Bone marrow (tissue), 2 donors: ENCODE results near the gene MMP1.

Experiments used
- DNase-seq, 2 donors: peaks; one replicate each; lab custom pipeline; 2025; lab: John Stamatoyannopoulos, UW

The MMP1 gene

DNA sequence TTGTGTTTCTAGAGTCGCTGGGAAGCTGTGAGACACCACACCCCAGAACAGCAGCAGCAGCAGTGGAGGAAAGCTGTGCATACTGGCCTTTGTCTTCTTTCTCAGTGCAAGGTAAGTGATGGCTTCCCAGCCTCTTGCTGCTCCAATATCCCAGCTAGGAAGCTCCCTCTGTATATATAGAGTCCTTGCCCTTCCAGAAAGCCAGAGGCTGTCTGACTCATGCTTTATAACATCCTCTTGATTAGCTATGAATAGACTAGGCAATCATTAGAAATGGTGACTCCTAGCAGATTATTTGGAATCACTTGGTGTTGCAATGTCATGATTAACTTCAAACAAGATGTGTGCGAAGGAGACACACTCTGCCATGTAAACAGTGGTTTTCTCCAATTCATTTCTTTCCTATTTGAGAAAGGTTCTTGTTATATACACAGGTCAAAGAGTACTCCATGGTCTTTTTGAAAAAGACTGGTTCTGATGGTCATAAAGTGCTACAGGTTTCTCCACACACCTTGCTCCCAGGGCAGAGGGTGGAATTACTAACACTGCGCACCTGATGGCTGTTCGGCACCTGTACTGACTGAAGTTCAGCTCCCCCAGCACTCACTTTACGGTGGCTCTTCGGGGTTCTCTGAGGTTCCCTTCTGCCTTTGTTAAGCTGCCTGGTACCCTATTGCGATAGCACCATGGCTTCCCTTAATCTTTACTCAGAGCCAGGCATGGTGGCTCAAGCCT is at the start of gene MMP1:
MMP1 (minus strand) TSS at position 149 of the 735 bp plus-strand sequence; CDS start at position 81, 68 bp downstream.
- DNase-seq, result no peak

DNA sequence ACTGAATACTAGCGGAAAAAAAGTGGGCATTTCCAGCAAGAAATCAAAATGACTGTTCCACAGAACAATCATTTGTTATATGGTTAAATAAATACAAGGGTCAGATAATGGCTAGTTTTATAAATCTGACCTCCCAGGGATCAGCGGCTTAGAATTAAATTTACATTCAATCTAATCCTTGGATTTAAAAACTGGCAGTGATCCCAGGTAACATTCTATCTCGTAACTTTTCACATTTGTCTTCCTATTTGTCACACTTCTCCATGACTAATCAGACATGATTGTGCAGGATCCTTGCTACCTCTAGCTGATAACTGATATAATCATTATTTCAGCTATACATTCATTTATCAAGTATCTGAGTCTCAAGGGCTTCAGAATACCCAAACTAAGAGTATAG is 48.3 kb upstream of the MMP1 start:
- no peak for DNase-seq

DNA sequence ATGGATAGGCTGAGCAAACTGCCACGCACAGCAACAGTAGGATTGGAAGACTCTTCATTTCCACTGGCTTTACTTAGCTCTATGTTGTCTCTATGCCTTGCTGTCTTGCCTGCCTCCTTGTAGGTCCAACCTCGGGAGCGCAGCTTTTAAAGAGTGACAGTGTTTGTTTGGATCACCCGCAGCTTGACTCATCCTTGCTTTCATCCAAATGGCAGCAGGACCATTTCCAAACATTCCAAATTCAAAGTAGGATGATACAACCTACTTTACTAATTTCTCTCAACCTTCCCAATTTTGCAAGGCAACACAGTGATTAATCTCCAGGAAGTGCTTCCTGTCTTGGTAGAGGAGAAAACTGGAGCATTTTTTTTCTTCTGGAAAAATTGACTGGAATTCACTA is 45.5 kb upstream of the MMP1 start, which contains the start of gene MMP3:
MMP3 (minus strand) TSS at position 121 of the 400 bp plus-strand sequence; CDS start at position 58, 63 bp downstream.
- DNase-seq, result no peak

DNA sequence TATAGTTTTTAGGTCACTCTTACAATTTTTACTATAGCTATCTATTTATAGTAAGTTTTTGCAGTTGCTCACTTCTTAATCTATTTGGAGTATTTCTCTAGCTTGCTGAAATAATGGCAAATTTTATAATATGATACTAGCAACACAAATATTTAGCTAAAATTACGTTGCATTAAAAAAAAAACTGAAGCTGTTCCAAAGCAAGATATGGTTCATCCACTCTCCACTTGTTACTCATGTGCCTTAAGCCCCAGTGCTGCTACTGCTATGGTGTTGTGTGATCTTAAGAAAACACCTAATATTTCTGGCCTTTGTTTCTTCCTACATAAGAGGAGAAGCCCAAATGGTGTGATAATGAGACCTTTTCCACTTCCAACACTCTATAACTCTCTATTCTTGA is 45.0 kb upstream of the MMP1 start:
- no peak for DNase-seq

DNA sequence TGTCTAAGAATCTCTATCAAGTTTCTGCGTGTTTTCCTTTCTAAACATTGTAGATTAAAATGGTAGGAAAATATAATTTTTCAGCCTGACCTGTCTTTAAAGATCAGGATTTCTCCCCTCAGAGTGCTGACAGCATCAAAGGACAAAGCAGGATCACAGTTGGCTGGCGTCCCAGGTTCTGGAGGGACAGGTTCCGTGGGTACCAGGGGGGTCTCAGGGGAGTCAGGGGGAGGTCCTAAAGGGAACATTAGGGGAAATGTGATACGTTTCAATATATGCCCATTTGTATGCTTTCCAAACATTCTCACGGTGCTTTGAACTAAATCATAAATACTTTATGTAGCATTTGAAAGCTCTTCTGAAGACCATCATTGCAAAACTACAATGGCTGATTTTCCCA is 42.1 kb upstream of the MMP1 start:
- DNase-seq, result no peak

DNA sequence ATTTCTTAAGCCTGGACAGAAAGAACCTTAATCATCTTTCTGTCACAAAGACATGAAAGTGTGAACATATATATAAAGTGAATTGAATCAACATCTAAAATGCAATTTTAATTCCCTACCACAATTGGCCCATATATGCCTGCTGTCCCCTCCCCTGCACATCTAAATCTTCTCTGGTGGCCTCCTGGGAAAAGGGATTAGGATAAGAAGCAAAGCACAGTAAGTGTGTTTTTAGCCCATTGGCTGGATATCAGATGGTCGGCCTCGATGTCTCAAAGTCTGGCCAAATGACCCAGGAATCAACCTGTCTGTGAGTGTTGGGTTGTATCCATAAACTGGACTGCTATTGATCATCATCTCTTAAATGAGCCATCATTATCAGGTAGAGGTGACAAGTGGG is 39.7 kb upstream of the MMP1 start:
- no peak for DNase-seq

DNA sequence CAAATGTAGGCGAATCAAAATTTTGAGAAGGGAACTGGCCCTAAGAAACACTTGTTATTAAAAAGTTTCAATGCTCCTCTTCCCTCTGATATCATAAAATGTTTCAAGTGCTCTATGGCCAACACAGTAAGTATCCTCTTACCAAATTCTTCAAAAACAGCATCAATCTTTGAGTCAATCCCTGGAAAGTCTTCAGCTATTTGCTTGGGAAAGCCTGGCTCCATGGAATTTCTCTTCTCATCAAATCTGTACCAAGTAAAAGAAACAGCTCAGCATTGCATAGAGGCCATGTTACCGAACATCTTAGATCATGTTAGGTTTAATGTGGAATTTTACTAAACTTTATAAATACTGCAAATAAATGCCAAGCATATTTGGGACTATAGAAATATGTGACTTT is 39.2 kb upstream of the MMP1 start:
- DNase-seq, result no peak

DNA sequence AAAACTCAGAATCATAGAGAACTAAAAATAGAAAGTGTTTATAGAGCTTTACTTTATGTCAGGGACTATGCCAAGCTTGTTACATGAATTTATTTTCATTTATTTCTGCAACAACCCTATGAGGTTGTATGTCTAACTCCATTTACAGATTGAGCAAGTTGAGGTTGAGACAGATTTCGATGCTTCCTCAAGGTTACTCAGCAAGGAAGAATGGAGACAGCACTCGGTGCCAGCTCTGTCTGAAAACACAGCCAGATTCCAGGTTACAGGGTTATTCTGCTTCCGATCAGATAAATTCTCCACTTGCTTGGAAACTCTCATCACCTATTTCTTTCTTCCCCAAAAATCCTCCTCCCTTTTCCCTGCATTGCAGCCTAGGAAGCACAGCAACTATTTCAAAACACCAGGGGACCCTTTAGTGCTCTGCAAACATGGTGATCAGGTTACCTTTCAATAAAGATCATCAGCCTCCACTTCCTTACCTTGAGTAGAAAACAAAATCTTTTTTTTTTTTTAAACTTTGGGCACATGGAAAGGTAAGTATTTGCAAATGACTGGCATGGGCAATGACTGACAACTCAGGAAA is 38.4 kb upstream of the MMP1 start:
- DNase-seq, result no peak

DNA sequence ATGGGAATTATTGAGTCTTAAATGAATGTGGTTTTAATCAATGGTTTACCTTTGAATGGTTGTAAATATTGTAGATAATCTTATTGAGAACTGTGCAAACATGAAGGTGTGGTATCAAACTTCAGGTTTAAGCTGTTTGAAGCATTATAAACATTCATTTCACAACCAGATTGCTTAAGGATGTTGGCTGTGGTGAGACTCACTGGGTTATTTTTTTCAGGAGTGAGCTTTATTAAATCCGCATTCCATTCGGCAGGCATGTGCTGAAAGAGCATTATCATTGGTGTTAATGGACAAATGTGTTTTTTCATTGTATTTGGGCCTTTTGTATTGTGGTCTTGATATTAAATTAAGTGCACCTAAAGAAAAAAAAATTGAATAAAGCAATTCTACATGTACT is 35.8 kb upstream of the MMP1 start:
- DNase-seq, result no peak

DNA sequence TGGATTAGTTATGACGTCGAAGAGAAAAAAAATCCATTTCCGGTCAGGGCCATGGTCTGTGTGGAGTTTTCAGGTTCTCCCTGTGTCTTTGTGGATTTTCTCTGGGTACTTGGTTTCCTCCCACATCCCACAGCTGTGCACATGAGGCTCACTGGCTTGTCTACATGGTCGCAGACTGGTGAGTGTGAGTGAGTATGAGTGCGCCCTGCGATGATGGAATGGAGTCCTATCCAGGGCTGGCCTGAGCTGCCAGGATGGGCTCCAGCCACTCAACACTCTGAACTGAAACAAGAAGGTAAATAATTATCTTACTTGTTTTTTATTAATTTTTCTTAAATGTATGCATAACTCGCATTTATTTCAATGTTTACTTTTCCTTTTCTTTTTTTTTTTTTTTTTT is 34.7 kb upstream of the MMP1 start:
- no peak for DNase-seq

DNA sequence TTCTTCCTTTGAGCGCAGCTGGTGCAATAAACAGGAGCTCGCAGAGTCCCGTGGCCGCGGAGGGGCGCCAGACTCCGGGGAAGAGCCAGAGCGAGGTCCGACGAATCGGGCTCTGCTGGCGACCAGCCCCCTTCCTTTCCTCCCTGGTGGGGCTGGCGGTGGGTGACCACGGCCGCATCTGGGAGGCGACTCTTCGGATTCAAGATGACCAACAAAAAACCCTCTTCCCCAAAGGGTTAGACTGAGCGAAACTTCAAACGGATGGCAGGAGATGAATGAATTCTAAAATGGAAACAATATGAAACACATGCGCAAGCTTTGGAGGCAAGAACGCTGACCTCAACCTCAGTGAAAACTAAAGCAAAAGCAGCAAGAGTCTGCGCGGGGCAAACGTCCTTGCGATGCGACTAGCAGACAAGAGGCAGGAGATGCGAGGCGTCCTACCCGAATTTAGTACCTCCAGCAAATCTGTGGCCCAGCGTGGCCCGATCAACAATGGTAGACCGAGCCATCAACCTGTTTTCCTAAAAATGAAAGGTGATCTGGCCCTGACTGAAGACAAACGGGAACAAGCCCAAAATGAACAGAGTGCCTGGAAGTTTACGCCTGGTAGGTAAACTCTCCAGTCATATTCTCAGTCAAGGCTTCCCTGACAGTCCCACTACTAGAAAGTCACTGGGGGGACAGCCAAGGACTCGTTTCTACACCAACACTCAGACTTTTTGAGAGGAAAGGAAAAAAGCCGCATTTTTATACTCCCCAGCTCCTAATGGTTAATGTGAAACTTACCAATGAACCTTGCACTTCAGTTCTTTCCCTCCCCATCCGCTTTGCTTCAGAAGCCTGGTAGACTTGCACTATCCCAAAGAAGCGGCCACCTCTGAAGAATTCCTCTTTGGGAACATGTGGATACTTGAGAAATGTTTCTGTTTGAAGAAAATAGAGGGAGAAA is 33.8 kb upstream of the MMP1 start:
- no peak for DNase-seq

DNA sequence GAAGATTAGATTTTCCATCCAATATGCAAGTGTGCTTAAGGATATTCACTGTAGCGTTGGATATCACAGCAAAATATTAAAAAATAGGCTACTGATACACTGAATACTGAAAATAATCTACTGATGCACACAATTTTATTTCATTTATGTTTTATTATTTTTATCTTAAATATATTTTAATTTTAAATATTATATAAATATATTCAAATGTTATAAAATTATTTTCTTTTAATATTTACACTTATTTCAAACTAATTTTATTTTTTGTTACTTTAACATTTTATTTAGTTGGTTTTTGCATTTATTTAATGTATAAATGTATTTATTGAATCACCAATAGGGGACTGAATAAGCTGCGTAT is 33.1 kb upstream of the MMP1 start:
- no peak for DNase-seq

DNA sequence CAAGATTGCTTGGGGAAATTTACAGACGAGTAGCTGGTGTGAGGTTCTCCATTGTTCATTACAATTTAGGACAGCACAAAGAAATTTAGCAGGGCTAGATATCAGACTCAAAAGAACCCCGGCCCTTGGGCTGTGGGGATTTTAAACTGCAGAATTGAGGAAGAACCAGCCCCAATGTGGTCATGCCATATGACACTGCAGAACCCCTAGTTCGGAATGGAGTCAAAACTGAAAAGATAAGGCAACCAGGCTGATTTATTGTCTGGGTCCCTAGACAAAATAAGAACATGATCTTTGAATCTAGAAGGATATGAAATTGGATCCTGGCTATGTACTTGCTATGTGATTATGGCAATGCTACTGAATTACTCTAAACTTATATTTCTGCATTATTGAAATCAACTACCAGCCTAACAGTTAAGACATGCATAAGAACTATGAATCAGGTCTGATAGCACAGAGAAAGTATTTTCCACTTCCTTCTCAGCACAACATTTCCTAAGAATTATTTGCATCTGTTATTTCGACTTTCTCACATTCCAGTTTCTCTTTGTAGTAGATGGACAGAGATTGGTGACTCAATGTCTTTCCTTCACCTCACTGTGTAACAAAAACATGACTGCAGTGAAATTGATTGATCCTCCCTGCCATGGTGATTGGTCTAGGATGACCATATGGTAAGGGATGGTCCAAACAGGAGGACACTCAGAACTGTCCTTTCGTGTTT is 32.2 kb upstream of the MMP1 start:
- DNase-seq, result no peak

DNA sequence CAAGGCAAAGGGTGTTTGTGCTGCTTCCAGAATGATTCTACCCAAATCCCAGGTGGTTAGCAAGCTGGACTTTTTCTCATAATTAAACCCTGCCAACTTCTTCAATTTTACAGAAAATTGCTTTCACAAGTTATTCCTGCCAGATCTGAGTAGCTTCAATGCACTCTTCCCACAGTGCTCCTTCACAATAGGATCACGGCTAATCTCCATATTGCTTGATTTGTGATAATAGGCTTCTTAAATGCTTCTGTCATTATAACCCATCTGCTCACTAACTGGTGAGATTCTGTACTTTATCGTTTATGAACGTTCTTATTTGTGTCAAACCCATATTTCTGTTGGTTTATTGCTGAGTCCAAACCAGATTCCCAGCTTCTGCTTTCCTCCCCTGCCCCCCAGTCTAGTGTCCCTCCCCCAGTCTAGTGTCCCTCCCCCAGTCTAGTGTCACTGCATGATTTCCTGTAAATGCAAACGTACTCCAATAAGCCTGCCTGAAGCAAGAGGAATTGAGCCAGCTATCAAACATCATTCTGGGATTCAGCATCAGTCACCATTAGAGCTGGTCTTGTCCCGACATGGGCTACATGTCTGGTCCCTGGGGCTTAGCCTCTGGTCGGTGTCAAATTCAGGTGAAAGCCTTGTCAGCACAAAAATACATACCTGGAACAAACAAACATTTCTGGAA is 31.5 kb upstream of the MMP1 start:
- no peak for DNase-seq

DNA sequence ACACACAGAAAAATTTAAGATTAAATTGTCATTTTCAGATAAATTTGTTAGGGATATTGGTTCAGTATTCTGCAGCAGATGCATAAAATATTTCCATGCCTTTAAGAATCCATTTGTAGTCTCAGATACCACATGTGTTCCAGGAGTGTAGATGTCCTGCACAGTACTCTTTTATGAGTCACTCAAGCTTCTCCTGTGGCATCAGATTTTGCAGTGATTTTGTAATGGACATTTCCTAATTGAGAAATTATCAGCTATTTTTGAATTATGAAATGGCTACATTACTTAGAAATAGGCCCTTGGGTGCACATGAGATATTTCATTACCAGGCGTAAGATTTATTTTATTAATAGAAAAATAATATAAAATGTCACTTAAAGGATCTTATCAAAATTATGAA is 26.6 kb upstream of the MMP1 start:
- DNase-seq, result no peak

DNA sequence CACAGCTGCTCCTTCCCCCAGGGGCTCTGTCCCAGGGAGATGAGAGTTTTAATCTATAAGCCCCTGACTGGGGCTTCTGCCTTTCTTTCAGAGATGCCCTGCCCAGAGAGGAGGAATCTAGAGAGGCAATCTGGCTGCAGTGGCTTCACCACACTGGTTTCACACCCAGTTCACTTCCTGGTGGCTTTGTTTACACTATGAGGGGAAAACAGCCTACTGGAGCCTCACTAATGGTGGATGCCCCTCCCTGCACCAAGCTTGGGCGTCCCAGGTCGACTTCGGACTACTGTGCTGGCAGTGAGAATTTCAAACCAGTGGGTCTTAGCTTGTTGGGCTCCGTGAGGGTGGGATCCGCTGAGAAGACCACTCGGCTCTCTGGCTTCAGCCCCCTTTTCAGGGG is 21.5 kb upstream of the MMP1 start:
- DNase-seq, result no peak

DNA sequence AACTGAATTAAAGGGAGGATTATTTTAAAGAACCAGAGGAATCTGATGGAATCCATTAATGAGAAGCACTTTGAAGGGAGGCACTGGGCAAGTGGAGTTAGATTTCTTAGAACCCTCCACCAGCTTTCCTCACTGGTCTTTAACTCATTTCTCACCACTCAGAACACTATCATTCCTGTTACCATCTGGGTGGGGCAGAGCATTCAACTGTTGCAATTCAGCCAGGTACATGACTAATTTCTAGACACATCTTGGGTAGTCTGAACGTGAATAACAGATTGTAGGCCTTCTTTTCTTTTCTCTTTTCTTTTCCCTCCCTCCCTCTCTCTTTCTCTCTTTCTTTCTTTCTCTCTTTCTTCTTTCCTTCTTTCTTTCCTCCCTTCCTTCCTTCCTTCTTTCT is 15.5 kb upstream of the MMP1 start:
- no peak for DNase-seq

DNA sequence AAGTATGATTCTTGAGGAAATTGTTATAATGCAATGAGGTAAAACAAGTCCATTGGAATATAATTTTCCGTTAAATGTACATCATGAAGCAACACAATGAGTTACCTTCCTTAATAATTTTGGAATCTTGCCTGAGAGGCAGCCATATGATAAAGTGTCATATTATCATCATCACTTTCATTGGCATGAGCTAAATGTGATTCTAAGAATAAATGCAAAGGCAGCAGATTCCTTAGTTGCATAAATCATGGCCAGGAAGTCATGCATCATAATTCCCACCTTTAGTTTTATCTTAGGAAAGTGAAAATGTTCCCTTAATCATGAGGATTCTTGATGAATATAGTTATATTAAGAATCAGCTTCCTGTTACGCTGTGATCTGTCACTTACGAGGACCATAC is 14.2 kb upstream of the MMP1 start:
- DNase-seq, result no peak

DNA sequence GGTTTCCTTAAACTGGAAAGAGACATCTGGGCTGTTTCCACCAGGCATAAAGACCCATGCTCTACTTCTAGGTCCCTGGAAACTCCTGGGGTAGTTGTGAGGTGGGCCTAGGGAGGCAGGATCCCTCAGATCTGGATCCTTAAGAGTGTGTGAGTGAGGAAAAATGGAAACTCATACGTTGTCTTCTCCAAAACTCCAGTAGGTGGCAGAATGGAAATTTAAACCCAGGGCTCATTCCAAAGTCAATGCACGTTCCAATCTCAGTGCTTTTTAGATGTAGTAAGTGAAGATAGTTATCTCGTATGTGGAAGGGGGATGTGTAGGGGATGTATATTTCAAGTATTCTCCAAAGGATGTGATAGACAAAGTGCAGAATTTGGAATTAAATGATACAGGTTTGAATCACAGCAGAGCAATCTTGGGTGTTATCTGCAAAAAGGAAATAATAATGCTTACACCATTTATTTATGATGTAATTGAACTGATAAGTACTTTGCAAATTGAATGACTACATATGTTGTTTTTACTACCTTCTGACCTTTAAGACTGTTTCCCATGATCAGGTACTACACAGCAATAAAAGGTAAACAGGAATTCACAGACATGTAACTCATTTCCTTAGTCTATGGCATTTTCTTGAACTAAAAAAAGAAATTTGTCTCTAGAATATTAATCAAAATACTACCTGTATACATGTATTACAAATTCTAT is 13.1 kb upstream of the MMP1 start:
- no peak for DNase-seq

DNA sequence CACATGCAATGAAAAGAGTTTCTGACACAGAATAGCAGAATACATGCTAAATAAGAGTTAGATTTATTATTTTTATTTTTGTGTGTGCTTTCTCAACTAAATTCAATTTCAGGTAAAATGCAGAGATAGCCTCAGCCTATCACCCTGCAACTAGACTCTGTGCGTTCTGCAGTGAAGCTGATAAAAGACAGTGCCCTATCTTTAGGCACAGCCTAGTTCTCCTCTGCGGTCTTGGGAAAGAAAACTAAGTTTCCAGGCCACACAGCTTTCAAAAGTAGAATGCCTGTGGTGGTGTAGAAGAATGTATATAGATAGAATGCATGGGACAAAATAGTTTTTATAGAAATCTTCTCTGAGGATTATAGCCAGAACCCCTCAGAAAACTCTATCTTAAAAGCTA is 12.0 kb upstream of the MMP1 start:
- no peak for DNase-seq

DNA sequence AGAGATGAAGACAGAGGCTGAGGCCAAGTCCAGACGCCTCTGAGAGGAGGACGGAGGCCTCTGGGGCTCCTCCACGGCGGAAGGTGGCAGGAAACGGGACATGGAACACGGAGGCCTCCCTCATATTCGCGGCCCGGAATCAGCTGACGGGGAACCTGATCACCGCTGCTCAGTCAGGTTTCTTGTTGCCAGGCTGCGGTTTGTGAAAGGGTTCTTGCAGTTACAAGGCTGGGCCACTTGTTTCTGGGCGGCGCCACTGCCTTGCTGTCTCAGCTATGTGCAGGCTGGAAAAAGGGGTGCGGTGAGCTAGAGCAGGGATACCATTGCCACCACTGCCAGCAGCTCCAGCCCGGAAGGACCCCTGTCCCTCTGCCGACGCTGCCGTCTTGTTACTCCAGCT is 10.0 kb upstream of the MMP1 start:
- no peak for DNase-seq
